ENCODE measurements around the gene NEGR1.

DNA sequence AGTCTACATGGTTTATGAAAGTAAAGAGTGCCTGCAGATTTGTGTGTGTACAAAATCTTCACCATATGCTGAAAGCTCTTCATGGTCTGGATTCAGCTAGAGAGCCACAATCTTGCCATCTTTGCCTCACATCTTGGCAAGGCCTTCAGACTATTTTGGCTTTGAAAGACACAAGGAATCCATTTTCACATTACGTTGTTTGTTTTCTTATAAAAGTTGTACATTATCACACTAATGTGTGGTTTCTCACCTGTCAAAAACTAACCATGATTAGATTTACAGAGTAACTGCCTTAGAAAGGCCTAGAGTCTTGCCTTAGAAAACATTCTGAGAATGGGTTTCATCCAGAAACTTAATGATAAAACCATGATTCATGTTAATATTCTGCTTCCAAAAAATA, 494.6 kb downstream of the NEGR1 start:
- TF ChIP-seq POLR2A (IDR thresholded peaks at IDR 0.05): no peak
- TF ChIP-seq, protein P1, sequence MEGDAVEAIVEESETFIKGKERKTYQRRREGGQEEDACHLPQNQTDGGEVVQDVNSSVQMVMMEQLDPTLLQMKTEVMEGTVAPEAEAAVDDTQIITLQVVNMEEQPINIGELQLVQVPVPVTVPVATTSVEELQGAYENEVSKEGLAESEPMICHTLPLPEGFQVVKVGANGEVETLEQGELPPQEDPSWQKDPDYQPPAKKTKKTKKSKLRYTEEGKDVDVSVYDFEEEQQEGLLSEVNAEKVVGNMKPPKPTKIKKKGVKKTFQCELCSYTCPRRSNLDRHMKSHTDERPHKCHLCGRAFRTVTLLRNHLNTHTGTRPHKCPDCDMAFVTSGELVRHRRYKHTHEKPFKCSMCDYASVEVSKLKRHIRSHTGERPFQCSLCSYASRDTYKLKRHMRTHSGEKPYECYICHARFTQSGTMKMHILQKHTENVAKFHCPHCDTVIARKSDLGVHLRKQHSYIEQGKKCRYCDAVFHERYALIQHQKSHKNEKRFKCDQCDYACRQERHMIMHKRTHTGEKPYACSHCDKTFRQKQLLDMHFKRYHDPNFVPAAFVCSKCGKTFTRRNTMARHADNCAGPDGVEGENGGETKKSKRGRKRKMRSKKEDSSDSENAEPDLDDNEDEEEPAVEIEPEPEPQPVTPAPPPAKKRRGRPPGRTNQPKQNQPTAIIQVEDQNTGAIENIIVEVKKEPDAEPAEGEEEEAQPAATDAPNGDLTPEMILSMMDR (IDR thresholded peaks at IDR 0.05): no peak

Data from thyroid gland (tissue), 4 donors.